Measurements from ENCODE around the gene RAPGEF6. TPM values are rescaled to one million over a fixed set of nuclear protein-coding genes. Genes with fewer than 3 reads are reported as not detected.

RAPGEF6 gene
- total and polyA plus RNA-seq, 9 of the 15 experiments (the other 6 are each of a cell fraction or from before 2014, with no cell fraction given), result 2.7 to 23.4 (median 12.7) TPM

DNA sequence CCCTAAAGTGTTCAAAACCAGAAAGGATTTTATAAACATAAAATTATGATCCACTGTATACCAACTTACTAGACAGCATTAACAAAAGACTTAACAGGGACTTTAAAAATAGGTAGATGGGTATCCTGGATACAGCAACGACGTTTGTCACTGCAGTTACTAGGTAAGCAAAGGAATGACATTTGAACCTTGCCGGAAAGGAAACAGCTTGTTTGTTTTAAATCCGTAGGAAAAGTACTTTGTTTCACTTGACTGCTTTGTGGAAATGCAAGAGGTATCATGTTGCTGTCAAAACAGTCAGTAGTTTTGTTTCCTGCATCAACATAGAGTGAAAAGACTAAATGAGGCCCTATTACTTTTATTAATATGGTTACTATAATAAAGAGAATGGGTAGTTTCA, 248.2 kb downstream of the RAPGEF6 start (continued):
- TF ChIP-seq, protein P1, sequence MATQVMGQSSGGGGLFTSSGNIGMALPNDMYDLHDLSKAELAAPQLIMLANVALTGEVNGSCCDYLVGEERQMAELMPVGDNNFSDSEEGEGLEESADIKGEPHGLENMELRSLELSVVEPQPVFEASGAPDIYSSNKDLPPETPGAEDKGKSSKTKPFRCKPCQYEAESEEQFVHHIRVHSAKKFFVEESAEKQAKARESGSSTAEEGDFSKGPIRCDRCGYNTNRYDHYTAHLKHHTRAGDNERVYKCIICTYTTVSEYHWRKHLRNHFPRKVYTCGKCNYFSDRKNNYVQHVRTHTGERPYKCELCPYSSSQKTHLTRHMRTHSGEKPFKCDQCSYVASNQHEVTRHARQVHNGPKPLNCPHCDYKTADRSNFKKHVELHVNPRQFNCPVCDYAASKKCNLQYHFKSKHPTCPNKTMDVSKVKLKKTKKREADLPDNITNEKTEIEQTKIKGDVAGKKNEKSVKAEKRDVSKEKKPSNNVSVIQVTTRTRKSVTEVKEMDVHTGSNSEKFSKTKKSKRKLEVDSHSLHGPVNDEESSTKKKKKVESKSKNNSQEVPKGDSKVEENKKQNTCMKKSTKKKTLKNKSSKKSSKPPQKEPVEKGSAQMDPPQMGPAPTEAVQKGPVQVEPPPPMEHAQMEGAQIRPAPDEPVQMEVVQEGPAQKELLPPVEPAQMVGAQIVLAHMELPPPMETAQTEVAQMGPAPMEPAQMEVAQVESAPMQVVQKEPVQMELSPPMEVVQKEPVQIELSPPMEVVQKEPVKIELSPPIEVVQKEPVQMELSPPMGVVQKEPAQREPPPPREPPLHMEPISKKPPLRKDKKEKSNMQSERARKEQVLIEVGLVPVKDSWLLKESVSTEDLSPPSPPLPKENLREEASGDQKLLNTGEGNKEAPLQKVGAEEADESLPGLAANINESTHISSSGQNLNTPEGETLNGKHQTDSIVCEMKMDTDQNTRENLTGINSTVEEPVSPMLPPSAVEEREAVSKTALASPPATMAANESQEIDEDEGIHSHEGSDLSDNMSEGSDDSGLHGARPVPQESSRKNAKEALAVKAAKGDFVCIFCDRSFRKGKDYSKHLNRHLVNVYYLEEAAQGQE (IDR thresholded peaks at IDR 0.05; ENCODE audit: borderline replicate concordance), result no peak
- TF ChIP-seq, protein P1 (CRISPR knock-in tag; IDR thresholded peaks at IDR 0.05; ENCODE audit: low read depth), result no peak
- TF ChIP-seq NFXL1 (CRISPR knock-in tag; IDR thresholded peaks at IDR 0.05), result no peak
- TF ChIP-seq POLR2G (IDR thresholded peaks at IDR 0.05; ENCODE audit: low read depth, low read length), result 0 out of 2 replicates have a peak, but pooled peaks have one; percentile 22
- no peak for TF ChIP-seq E2F5 (CRISPR knock-in tag; IDR thresholded peaks at IDR 0.05)
- TF ChIP-seq ZNF584 (CRISPR knock-in tag; IDR thresholded peaks at IDR 0.05; ENCODE audit: low read depth), result no peak
- peak; percentile 7 for TF ChIP-seq RBM22 (IDR thresholded peaks at IDR 0.05; ENCODE audit: low read depth, low read length, poor library complexity, severe bottlenecking)
- no peak for TF ChIP-seq FOXP1 (CRISPR knock-in tag; IDR thresholded peaks at IDR 0.05)

Measured in K562 (cell line).